Activated T-cell treated with anti-CD3 and anti-CD28 coated beads, Interleukin-2, amount 50 U/mL, for 4 hours (primary cell): Measurements from ENCODE around the gene ARHGAP8. TPM values are rescaled to one million over a fixed set of nuclear protein-coding genes. Genes with fewer than 3 reads are reported as not detected.
"Not testable (repeated sequence)": the region's sequence is repeated elsewhere in the genome, so short reads cannot be mapped to it uniquely, and the experiment has no call there.

Source experiments
- ATAC-seq, 2 donors: fragments of 200-7000 bp; cut with Tn5 transposase; one replicate each; pipeline ENCODE4 v1.10.0; 2021
- DNase-seq: peaks from one replicate; pipeline ENCODE4 v3.0.0-alpha.2; 2020
- H3K27me3 Mint-ChIP-seq: one replicate; pipeline ENCODE4 v1.8.0; 2021; ENCODE audit warnings: low read depth, mixed read lengths
- H3K36me3 Mint-ChIP-seq: one replicate; pipeline ENCODE4 v1.8.0; 2022; ENCODE audit warnings: mixed read lengths; ENCODE audit not compliant: insufficient read depth
- H3K4me1 Mint-ChIP-seq: one replicate; pipeline ENCODE4 v1.8.0; 2021; ENCODE audit warnings: low read depth, mixed read lengths
- H3K4me3 Mint-ChIP-seq: one replicate; pipeline ENCODE4 v1.8.0; 2021; ENCODE audit warnings: mild to moderate bottlenecking, moderate library complexity, mixed read lengths
- H3K9me3 Mint-ChIP-seq: one replicate; pipeline ENCODE4 v1.8.0; 2021; ENCODE audit warnings: mixed read lengths
- total RNA-seq, 3 donors: library from RNA; stranded (reverse); gene quantifications; one replicate each; pipeline ENCODE4 v1.2.1, GENCODE V29; 2021

The ARHGAP8 gene
- total RNA-seq, 3 donors from 2014 or later: 0.53 to 2.0 (median 1.0) TPM

DNA sequence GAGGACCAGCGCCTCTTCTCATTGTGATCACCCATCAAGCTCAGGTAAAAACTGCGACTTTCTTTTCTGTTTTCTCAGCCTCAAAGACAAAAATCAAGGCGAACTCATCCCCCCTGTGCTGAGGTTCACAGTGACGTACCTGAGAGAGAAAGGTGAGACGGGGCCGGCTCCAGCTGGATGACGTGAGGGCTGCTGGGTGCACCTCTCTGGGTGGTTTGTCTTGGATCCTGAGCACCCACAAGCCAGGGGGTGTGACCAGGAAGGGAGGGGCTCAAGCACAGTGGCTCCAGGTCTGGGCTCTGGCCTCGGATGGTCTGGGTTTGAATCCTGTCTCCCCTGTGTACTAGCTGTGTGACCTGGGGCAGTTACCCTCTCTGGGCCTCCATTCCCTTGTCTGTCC, 92.8 kb downstream of the ARHGAP8 start:
- H3K4me3 Mint-ChIP-seq: no peak overlapping the region
- H3K36me3 Mint-ChIP-seq: no peaks in the 10 kb centered on the region
- no peak for ATAC-seq
- H3K27me3 Mint-ChIP-seq: peaks cover 10% of the 10 kb centered on the region
- H3K4me1 Mint-ChIP-seq: no peaks in the 10 kb centered on the region
- peaks cover 8% of the 10 kb centered on the region for H3K9me3 Mint-ChIP-seq
- no peak for DNase-seq

DNA sequence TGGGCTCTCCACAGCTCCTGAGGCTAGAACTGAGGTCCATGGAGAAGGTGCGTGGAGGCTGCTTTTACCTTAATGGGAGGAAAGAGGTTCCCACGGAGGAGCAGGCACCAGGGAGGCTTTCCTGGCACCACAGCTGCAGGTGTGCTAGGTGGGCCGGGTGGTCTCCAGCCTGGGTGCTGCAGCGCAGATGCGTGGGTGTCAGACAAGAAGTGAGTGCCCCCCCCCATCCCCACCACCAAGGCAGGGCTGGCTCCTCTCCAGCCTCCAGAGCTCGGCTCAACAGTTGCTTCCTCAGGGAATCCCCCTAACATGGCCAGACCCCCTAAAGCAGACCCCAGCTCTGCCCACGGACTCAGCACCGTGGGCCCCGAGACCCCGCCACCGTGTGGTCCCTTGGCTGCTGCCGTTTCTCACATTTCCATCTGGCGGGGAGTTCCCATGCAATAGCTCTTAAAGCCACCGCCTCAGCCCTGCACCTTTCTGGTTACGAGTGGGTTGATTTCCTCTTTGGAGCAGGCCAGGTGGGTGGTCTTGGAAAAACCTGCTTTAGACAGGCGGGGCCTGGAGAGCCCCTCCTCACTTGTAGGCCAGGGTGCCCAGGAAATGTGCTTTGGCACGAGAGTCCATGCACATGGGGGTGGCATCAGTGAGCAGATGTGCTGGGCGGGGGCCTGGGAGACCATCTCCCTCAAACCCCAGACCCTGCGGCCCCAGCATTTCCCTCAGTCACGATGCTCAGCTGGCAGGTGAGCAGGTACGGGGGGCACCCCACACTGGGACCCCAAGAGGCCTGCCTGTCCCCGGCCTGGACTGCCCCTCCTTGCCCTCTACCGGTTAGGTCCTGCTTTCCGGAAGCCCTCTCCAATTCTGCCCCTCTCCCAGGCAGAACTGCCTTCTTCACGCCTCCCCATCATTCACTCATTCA, 93.7 kb downstream of the ARHGAP8 start:
- no peaks in the 10 kb centered on the region for H3K4me1 Mint-ChIP-seq
- peaks cover 8% of the 10 kb centered on the region for H3K9me3 Mint-ChIP-seq
- H3K36me3 Mint-ChIP-seq: no peaks in the 10 kb centered on the region
- ATAC-seq (no peak), DNase-seq (no peak)
- H3K27me3 Mint-ChIP-seq: peaks cover 4% of the 10 kb centered on the region
- no peak overlapping the region for H3K4me3 Mint-ChIP-seq

DNA sequence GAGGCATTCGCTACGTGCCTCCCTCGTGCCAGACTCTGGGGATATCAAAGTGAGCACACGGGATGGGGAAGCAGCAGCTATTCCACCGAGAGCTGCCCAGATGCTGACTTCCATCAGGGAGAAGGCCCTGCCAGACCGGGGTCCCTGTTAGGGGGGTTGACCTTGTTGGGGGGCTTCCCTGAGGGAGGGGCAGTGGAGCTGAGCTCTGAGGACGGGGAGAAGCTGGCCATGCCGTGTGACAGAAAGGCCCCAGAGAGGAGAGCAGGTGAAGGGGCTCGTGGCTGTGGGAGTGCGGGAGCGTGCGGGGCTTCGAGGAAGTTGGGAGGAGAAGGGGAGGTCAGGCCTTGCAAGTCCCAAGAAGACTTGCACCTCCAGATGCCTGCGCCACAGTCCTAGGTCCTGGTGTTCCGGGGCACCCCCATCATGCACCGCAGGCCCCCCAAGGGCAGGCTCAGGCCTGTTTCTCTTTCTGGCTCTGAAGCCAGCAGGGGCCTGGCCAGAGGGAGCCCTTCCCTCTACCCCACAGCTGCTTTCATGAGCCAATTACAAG, 94.4 kb downstream of the ARHGAP8 start:
- no peak for DNase-seq
- no peaks in the 10 kb centered on the region for H3K4me1 Mint-ChIP-seq
- peaks cover 8% of the 10 kb centered on the region for H3K9me3 Mint-ChIP-seq
- no peak overlapping the region for H3K4me3 Mint-ChIP-seq
- no peak for ATAC-seq
- H3K27me3 Mint-ChIP-seq: peaks cover 4% of the 10 kb centered on the region
- H3K36me3 Mint-ChIP-seq: no peaks in the 10 kb centered on the region

DNA sequence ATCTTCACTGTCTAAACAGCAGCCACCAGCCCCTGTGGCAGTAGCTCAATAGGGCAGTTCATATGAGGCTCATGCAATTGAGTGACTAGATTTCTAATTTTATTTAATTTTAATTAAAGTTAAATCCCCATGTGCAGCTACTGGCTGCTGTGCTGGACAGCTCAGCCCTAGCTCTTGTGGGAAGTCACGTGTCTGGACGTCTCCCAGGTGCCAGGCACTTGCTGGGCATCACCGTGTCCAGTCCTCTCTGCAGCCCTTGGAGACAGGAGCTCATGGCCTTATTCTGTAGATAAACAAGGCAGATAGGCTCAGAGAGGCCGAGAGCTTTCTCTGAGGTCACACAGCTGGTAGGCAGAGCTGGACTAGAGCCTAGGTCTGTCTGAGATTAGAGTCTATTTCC, 95.0 kb downstream of the ARHGAP8 start:
- H3K4me1 Mint-ChIP-seq: no peaks in the 10 kb centered on the region
- peaks cover 4% of the 10 kb centered on the region for H3K27me3 Mint-ChIP-seq
- no peaks in the 10 kb centered on the region for H3K36me3 Mint-ChIP-seq
- no peak overlapping the region for H3K4me3 Mint-ChIP-seq
- no peak for ATAC-seq
- no peak for DNase-seq
- peaks cover 8% of the 10 kb centered on the region for H3K9me3 Mint-ChIP-seq

DNA sequence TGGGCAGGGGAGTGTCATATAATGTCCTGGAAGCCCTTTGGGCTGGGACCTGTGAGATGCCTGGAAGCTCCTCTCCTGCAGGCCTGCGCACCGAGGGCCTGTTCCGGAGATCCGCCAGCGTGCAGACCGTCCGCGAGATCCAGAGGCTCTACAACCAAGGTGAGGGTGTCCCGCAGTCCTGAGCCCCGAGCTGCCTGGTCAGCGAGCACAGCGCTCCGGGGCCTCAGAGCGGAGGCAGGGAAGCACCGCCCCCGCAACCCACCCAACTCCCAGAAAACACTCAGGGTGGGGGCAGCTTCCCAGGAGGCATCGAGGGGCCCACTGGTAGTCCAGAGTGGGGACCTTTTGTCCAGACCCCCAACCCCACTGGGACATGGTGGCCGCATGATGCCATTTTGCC, 95.5 kb downstream of the ARHGAP8 start:
- Mint-ChIP-seq H3K4me3 (no peak overlapping the region), H3K4me1 (no peaks in the 10 kb centered on the region), H3K27me3 (peaks cover 4% of the 10 kb centered on the region), H3K36me3 (no peaks in the 10 kb centered on the region), H3K9me3 (peaks cover 8% of the 10 kb centered on the region)
- DNase-seq: no peak
- ATAC-seq: no peak

DNA sequence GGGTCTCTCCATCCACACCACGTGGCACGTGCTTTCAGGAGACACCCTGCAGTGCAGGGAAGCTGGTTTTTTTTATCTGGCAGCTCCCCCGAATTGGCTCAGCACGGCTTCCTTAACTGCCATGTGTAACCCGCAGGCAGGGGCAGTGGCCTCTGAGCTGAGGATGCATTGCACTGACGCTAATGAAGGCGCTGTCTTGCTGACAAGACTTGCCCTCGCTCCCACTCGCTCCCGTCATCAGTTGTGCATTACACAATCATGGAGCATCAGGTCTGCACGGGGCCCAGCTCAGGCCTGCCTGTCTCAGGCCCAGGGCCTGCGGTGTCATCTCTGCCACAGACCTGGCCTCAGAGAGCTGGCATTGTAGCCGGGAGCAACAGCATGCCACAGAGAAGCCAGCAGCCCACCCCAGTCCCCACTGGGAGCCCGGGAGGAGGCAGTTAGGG, 95.9 kb downstream of the ARHGAP8 start:
- peaks cover 8% of the 10 kb centered on the region for H3K9me3 Mint-ChIP-seq
- H3K4me1 Mint-ChIP-seq: no peaks in the 10 kb centered on the region
- peaks cover 4% of the 10 kb centered on the region for H3K27me3 Mint-ChIP-seq
- H3K4me3 Mint-ChIP-seq: no peak overlapping the region
- DNase-seq: no peak
- H3K36me3 Mint-ChIP-seq: no peaks in the 10 kb centered on the region
- no peak for ATAC-seq

DNA sequence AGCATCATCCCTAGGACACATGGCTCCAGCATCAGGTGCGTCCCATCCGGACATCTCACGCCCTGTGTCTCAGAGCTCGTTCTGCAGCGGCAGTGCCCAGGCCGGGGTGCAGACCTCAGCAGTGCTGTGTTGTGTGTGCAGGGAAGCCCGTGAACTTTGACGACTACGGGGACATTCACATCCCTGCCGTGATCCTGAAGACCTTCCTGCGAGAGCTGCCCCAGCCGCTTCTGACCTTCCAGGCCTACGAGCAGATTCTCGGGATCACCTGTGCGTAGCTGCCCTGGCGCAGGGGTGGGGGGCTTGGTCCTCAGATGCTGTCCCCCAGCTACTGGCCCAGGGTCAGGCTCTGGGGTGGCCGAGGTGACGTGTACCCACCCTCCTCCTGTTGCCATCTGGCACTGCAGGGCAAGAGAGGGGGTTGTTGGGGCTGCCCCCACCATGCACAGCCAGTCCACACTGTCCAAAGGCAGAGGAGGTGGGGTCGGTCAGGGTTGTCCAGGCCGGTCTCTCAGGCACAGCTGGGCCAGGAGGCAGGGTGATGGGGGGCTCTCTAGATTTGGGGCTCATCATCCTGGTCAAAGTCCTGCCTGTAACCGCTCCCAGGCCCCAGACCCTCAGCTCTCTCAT, 96.5 kb downstream of the ARHGAP8 start:
- peaks cover 4% of the 10 kb centered on the region for H3K27me3 Mint-ChIP-seq
- H3K4me1 Mint-ChIP-seq: no peaks in the 10 kb centered on the region
- H3K4me3 Mint-ChIP-seq: no peak overlapping the region
- no peaks in the 10 kb centered on the region for H3K36me3 Mint-ChIP-seq
- ATAC-seq: no peak
- H3K9me3 Mint-ChIP-seq: peaks cover 8% of the 10 kb centered on the region
- no peak for DNase-seq

DNA sequence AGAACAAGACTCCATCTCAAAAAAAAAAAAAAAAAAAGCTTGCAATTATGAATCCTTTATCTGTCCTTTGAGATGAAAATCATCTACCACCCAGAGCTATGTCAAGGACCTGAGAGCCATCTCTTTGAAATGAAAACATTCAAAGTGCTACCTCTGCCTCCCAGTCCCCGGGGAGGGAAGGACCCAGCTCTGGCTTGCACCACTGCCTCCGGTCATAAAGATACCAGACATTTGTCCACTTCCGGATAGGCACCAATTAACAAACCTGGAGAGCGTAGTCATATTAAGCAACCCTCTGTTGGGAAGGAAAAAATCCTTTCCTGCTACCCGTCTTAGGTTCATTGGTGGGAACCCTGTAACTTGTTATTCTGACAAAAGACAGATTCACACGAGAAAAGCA, 98.6 kb downstream of the ARHGAP8 start:
- Mint-ChIP-seq H3K27me3 (no peaks in the 10 kb centered on the region), H3K36me3 (no peaks in the 10 kb centered on the region), H3K4me1 (no peaks in the 10 kb centered on the region), H3K9me3 (no peaks in the 10 kb centered on the region), H3K4me3 (no peak overlapping the region)
- DNase-seq (no peak), ATAC-seq (no peak)

DNA sequence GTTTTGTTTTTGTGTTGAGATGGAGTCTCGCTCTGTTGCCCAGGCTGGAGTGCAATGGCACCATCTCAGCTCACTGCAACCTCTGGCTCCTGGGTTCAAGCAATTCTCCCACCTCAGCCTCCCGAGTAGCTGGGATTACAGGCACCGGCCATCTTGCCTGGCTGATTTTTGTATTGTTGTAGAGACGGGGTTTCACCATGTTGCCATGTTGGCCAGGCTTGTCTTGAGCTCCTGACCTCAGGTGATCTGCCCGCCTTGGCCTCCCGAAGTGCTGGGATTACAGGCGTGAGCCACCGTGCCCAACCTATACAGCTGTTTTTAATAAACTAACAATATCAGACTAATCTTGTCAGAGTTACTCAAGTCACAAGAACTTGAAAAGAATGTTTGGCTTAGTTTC, 102.3 kb downstream of the ARHGAP8 start:
- not testable (repeated sequence) for H3K4me3 Mint-ChIP-seq, H3K4me1 Mint-ChIP-seq, H3K27me3 Mint-ChIP-seq, H3K9me3 Mint-ChIP-seq, H3K36me3 Mint-ChIP-seq, ATAC-seq, DNase-seq

DNA sequence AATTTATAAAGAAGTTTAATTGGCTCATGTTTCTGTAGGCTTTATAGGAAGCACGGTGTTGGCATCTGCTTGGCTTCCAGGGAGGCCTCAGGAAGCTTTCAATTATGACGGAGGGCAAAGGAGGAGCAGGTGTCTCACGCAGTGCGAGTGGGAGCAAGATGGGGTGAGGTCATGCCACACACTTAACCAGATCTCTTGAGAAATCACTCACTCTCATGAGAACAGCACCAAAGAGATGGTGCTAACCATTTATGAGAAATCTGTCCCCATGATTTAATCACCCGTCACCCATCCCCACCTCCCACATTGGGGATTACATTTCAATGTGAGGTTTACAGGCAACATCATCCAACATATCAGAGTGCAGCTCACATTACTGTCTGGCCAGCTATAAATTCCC, 103.5 kb downstream of the ARHGAP8 start:
- no peaks in the 10 kb centered on the region for H3K36me3 Mint-ChIP-seq
- H3K27me3 Mint-ChIP-seq: no peaks in the 10 kb centered on the region
- ATAC-seq (peak; percentile 37 to 83), DNase-seq (no peak)
- H3K4me3 Mint-ChIP-seq: no peak overlapping the region
- H3K9me3 Mint-ChIP-seq: no peaks in the 10 kb centered on the region
- H3K4me1 Mint-ChIP-seq: no peaks in the 10 kb centered on the region

DNA sequence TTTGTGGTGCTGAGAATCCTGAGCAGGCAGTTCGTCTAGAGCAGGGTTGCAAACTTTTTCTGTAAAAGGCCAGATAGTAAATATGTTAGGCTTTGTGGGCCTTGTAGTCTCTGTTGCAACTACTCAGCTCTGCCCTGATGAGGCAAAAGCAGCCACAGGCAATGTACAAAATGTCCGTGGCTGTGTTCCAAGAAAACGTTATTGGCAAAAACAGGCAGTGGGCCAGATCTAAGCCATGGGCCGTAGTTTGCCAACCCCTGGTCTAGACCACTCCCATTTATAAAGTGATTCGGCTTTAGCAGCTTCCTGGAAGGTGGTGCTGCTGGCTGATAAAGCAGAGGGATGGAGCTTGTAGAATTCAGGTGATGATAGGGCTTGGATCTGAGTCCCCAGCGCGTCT, 106.4 kb downstream of the ARHGAP8 start:
- not testable (repeated sequence) for H3K36me3 Mint-ChIP-seq, ATAC-seq, H3K27me3 Mint-ChIP-seq, H3K9me3 Mint-ChIP-seq, H3K4me1 Mint-ChIP-seq, H3K4me3 Mint-ChIP-seq, DNase-seq

DNA sequence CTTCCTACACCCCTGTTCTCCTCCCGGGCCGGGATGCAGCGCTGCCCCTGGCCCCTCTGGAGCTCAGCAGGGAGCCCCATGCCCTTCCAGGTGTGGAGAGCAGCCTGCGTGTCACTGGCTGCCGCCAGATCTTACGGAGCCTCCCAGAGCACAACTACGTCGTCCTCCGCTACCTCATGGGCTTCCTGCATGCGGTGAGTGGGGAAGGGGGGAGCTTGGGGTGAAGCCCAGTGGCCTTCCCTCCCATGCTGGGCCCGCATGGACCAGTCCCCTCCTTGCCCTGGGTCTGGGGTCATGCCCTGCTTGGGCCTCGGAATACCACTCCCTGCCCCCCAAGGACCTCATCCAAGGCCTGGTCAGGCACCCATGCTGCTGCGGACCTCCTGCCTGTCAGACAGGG, 107.3 kb downstream of the ARHGAP8 start:
- peaks cover 6% of the 10 kb centered on the region for H3K27me3 Mint-ChIP-seq
- H3K36me3 Mint-ChIP-seq: no peaks in the 10 kb centered on the region
- ATAC-seq (no peak), DNase-seq (no peak)
- H3K4me3 Mint-ChIP-seq: no peak overlapping the region
- H3K4me1 Mint-ChIP-seq: no peaks in the 10 kb centered on the region
- H3K9me3 Mint-ChIP-seq: no peaks in the 10 kb centered on the region

DNA sequence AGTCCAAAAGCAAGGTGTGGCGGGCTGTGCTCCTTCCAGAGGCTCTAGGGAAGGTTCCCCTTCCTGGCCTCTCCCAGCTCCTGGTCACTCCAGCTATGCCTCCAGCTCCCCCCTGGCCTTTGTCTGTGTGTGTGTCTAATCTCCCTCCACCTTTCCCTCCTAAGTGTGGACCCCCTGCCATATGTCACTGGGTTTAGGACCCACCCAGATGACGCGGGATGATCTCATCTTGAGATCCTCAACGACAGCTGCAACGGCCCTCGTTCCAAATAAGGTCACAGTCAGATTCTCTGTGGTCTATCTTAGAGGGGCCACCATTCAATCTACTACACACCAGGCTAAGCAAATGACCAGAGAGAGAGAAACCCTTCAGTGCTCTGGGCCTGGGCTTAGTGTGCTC, 107.9 kb downstream of the ARHGAP8 start:
- no peak overlapping the region for H3K4me3 Mint-ChIP-seq
- no peaks in the 10 kb centered on the region for H3K4me1 Mint-ChIP-seq
- no peaks in the 10 kb centered on the region for H3K36me3 Mint-ChIP-seq
- no peak for ATAC-seq
- H3K27me3 Mint-ChIP-seq: peaks cover 6% of the 10 kb centered on the region
- DNase-seq: no peak
- no peaks in the 10 kb centered on the region for H3K9me3 Mint-ChIP-seq

DNA sequence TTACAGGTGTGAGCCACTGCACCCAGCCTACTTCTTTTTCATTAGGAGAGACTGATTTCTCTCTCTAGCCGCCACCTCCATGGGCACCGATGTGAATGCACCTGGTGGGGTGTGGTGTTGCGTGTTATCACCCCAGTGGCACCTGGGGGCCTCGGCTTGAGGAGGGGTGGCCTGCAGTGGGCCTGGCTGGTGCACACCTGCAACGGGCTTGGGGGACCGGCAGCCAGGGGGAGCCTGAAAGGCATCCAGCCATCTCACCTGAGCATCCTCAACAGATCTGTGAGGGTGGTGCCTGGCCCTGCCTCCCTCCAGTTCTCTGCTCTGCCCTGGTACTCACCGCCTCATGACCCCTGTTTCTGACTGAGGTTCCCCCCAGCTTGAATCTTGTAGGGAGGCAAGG, 108.9 kb downstream of the ARHGAP8 start:
- Mint-ChIP-seq H3K9me3 (no peaks in the 10 kb centered on the region), H3K4me3 (no peak overlapping the region), H3K4me1 (no peaks in the 10 kb centered on the region), H3K36me3 (no peaks in the 10 kb centered on the region), H3K27me3 (peaks cover 6% of the 10 kb centered on the region)
- DNase-seq: no peak
- ATAC-seq: no peak

DNA sequence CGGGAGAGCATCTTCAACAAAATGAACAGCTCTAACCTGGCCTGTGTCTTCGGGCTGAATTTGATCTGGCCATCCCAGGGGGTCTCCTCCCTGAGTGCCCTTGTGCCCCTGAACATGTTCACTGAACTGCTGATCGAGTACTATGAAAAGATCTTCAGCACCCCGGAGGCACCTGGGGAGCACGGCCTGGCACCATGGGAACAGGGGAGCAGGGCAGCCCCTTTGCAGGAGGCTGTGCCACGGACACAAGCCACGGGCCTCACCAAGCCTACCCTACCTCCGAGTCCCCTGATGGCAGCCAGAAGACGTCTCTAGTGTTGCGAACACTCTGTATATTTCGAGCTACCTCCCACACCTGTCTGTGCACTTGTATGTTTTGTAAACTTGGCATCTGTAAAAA, 109.9 kb downstream of the ARHGAP8 start:
- Mint-ChIP-seq H3K4me1 (no peaks in the 10 kb centered on the region), H3K36me3 (no peaks in the 10 kb centered on the region), H3K9me3 (no peaks in the 10 kb centered on the region), H3K27me3 (peaks cover 6% of the 10 kb centered on the region), H3K4me3 (no peak overlapping the region)
- DNase-seq: no peak
- ATAC-seq: no peak
